Neural crest cell (in vitro differentiated cells): Measurements from ENCODE around the gene ERI2. TPM values are rescaled to one million over a fixed set of nuclear protein-coding genes. Genes with fewer than 3 reads are reported as not detected.

Source experiments
- DNase-seq: peaks from one replicate; pipeline ENCODE4 v3.0.0; 2021; ENCODE audit warnings: low read depth, mixed read lengths, low spot score
- H3K27ac Mint-ChIP-seq: one replicate; pipeline ENCODE4 v1.8.0; 2021; ENCODE audit warnings: mild to moderate bottlenecking, mixed read lengths; ENCODE audit not compliant: unreplicated experiment
- H3K27me3 Mint-ChIP-seq: 2 replicates; pipeline ENCODE4 v1.8.0; 2021; ENCODE audit warnings: low read depth, mild to moderate bottlenecking, mixed read lengths
- H3K36me3 Mint-ChIP-seq: 2 replicates; pipeline ENCODE4 v1.8.0; 2021; ENCODE audit warnings: low read depth, mild to moderate bottlenecking, mixed read lengths
- H3K4me1 Mint-ChIP-seq: 2 replicates; pipeline ENCODE4 v1.8.0; 2021; ENCODE audit warnings: mixed read lengths
- H3K4me3 Mint-ChIP-seq: one replicate; pipeline ENCODE4 v1.8.0; 2021; ENCODE audit warnings: mild to moderate bottlenecking, mixed read lengths
- H3K9me3 Mint-ChIP-seq: 2 replicates; pipeline ENCODE4 v1.8.0; 2021; ENCODE audit warnings: mixed read lengths
- CTCF ChIP-seq: fragments of 200-600 bp; sonication (generic); conservative IDR thresholded peaks from 2 replicates; pipeline ENCODE4 v1.5.0; 2021; ENCODE audit warnings: antibody characterized with exemption, mild to moderate bottlenecking
- total RNA-seq: library from RNA; stranded (reverse); gene quantifications from 2 replicates; pipeline ENCODE4 v1.2.1, GENCODE V29; 2021

The ERI2 gene
- total RNA-seq, 1 donor from 2014 or later: 40.4 TPM

GRCh38 chr16:20753727-20754126 is 52.5 kb downstream of the ERI2 start:
- Mint-ChIP-seq H3K36me3 (no peaks in the 10 kb centered on the region), H3K4me1 (no peaks in the 10 kb centered on the region), H3K27me3 (peaks cover 44% of the 10 kb centered on the region), H3K27ac (no peak overlapping the region), H3K9me3 (no peaks in the 10 kb centered on the region), H3K4me3 (no peak overlapping the region)
- TF ChIP-seq CTCF: no peak
- no peak for DNase-seq

- Mint-ChIP-seq H3K27me3 (peaks cover 41% of the 10 kb centered on the region), H3K4me1 (no peaks in the 10 kb centered on the region), H3K9me3 (peaks cover 5% of the 10 kb centered on the region), H3K36me3 (no peaks in the 10 kb centered on the region), H3K4me3 (no peak overlapping the region), H3K27ac (no peak overlapping the region)
- DNase-seq: no peak
- no peak for TF ChIP-seq CTCF
These were observed 55.7 kb downstream of the ERI2 start for GRCh38 chr16:20750558-20750957.

DNA sequence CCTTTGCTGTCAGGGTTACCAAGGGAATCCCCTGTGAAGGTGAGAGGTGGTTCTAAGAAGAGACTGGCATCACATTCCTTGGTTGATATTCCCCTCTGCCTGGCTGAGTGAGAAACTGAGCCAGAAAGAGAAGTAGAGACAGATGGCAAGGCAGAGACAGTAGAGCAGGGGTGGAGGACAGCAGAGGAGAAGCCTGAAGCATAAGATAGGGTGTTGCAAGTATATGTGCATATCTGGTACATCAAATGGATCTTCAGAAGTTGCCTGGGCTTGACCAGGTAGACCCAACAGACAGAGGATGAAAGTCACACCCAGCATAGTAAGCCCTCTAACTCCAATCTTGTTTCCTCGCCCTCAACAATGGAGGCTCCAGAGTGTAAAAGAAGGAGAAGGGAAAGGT is 56.8 kb downstream of the ERI2 start:
- Mint-ChIP-seq H3K36me3 (no peaks in the 10 kb centered on the region), H3K27ac (no peak overlapping the region), H3K4me1 (peaks cover 7% of the 10 kb centered on the region), H3K27me3 (peaks cover 35% of the 10 kb centered on the region), H3K4me3 (no peak overlapping the region), H3K9me3 (peaks cover 5% of the 10 kb centered on the region)
- no peak for TF ChIP-seq CTCF
- DNase-seq: no peak

DNA sequence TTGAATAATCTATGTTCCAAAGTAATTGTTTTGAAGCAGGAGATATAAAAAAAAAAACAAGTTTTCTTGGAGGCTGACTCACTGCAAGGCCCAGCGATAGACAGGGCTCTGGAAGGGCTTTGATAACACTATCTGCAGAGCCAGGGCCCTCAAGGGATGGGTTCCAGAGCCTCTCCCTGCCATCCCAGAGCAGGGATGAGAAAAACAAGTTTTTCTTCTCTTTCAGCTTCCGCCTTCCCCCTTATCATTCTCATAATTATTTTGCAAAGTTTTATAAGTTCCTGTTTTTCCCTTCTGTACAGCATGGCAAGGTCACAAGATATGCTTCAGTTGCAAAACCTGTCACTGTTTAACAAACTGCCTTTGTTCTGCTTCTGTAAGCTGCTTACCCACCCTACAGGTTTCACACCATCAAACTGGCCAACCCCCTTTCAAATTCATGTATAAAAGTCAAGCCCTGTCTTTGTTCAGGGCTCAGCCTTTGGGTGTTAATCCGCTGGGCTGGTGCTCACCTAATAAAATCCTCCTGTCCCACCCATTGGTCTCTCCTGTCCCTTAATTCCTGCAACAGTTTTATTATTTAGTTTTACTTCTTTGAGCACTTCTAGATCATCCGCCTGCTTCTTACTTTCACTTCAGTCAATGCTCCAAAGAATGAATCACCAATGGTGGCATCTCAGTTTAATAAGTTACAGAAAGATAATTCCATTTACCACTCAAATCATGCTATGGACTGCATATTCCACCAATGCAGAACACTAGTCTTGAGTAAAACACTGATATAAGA is 59.0 kb downstream of the ERI2 start:
- H3K36me3 Mint-ChIP-seq: peaks cover 2% of the 10 kb centered on the region
- TF ChIP-seq CTCF: no peak
- H3K9me3 Mint-ChIP-seq: peaks cover 5% of the 10 kb centered on the region
- H3K4me1 Mint-ChIP-seq: peaks cover 7% of the 10 kb centered on the region
- peaks cover 16% of the 10 kb centered on the region for H3K27me3 Mint-ChIP-seq
- no peak for DNase-seq
- H3K27ac Mint-ChIP-seq: no peak overlapping the region
- no peak overlapping the region for H3K4me3 Mint-ChIP-seq

DNA sequence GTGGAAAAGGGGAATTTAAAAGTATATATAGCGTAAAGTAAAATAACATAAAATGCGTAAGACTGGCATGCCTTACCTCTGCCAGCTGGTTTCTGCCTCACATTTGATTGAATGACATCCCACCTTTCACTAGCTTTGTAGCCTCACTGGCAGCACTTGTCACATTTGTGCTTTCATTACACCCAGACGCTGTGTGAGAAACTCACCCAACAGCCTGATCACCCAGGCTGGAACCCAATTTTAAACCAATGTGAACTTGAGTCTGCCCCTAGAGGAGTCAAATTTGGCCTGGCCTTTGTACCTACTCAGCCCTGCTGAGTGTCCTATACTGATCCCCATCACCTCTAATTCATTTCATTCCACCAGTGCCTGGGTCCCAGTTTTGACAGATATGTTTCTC is 59.8 kb downstream of the ERI2 start:
- no peak for DNase-seq
- Mint-ChIP-seq H3K36me3 (peaks cover 2% of the 10 kb centered on the region), H3K4me1 (peaks cover 12% of the 10 kb centered on the region), H3K9me3 (peaks cover 5% of the 10 kb centered on the region), H3K27me3 (peaks cover 8% of the 10 kb centered on the region), H3K4me3 (no peak overlapping the region), H3K27ac (no peak overlapping the region)
- TF ChIP-seq CTCF: no peak

Other genes with a start within 250 kb of the ERI2 start
- not detected in 2 replicates for gene ACSM2B, start 230.1 kb downstream of the ERI2 start, total RNA-seq
- gene ACSM1, start 108.8 kb downstream of the ERI2 start, total RNA-seq: not detected in 2 replicates
- gene THUMPD1, start 64.7 kb downstream of the ERI2 start, total RNA-seq: 41.5 and 43.0 TPM in 2 replicates
- gene ACSM3, start 42.5 kb downstream of the ERI2 start, total RNA-seq: 0.40 and 0.48 TPM in 2 replicates
- gene REXO5, start 55 bp upstream of the ERI2 start, total RNA-seq: 9.5 and 10.1 TPM in 2 replicates
- gene DCUN1D3, start 93.9 kb upstream of the ERI2 start, total RNA-seq: 13.4 and 13.5 TPM in 2 replicates
- gene LYRM1, start 94.3 kb upstream of the ERI2 start, total RNA-seq: 20.4 and 20.8 TPM in 2 replicates